SU-DHL-6 (cell line): ENCODE measurements around the gene DRC1.

ENCODE experiments used
- H2AFZ ChIP-seq: fragments of 200-600 bp; sonication (generic); 2 replicates; pipeline ENCODE4 v1.6.1; 2014; ENCODE audit warnings: low read depth, mild to moderate bottlenecking, moderate library complexity, mixed read lengths, antibody characterized with exemption, low read length; ENCODE audit not compliant: severe bottlenecking
- H3F3A ChIP-seq: fragments of 200-600 bp; shearing (Covaris generic); 2 replicates; pipeline ENCODE4 v1.6.0; 2016; ENCODE audit warnings: antibody characterized with exemption, mild to moderate bottlenecking; ENCODE audit not compliant: insufficient read depth
- H3K27ac ChIP-seq: fragments of 200-600 bp; sonication (generic); 2 replicates; pipeline ENCODE4 v1.5.1; 2016; ENCODE audit warnings: low read depth, mild to moderate bottlenecking, low read length, moderate library complexity, mixed read lengths
- H3K27me3 ChIP-seq: fragments of 200-600 bp; sonication (generic), shearing (Covaris generic); 2 replicates; pipeline ENCODE4 v1.6.0; 2014; ENCODE audit warnings: mild to moderate bottlenecking, low read length
- H3K36me3 ChIP-seq: fragments of 200-600 bp; sonication (generic); 2 replicates; pipeline ENCODE4 v1.6.1; 2014; ENCODE audit warnings: mild to moderate bottlenecking, low read length, mixed read lengths
- H3K4me2 ChIP-seq: fragments of 300-600, 200-600 bp; shearing (Covaris generic), sonication (generic); 2 replicates; pipeline ENCODE4 v1.6.0; 2014; ENCODE audit warnings: low read length, low read depth, mild to moderate bottlenecking; ENCODE audit not compliant: poor library complexity, severe bottlenecking
- H3K4me3 ChIP-seq: fragments of 200-600 bp; sonication (generic); 2 replicates; pipeline ENCODE4 v1.5.1; 2014; ENCODE audit warnings: antibody characterized with exemption, low read length, mild to moderate bottlenecking, mixed read lengths; ENCODE audit not compliant: insufficient read depth, poor library complexity, severe bottlenecking
- H3K79me2 ChIP-seq: fragments of 200-600 bp; sonication (generic); 2 replicates; pipeline ENCODE4 v1.6.1; 2014; ENCODE audit warnings: mild to moderate bottlenecking, low read length, moderate library complexity; ENCODE audit not compliant: insufficient read depth
- H3K9ac ChIP-seq: fragments of 200-600 bp; sonication (generic); 2 replicates; pipeline ENCODE4 v1.7.0; 2014; ENCODE audit warnings: mild to moderate bottlenecking, low read length
- H3K9me2 ChIP-seq: fragments of 200-600 bp; sonication (generic); replicated peaks from 2 replicates; pipeline ENCODE4 v1.6.1; 2014; ENCODE audit warnings: low read length; ENCODE audit not compliant: insufficient read depth
- H3K9me3 ChIP-seq: fragments of 200-600 bp; sonication (generic); 2 replicates; pipeline ENCODE4 v1.6.1; 2014; ENCODE audit warnings: low read length, mixed read lengths; ENCODE audit not compliant: insufficient read depth
- H4K20me1 ChIP-seq: fragments of 200-600 bp; sonication (generic); 2 replicates; pipeline ENCODE4 v1.6.1; 2014; ENCODE audit warnings: low read depth, mild to moderate bottlenecking, antibody characterized with exemption, low read length, moderate library complexity, mixed read lengths
- CTCF ChIP-seq: fragments of 200-600 bp; sonication (generic); IDR thresholded peaks from one replicate; pipeline ENCODE4 v1.5.1; 2017; ENCODE audit warnings: antibody characterized with exemption, mild to moderate bottlenecking, low read length, moderate library complexity; ENCODE audit not compliant: insufficient read depth, poor library complexity, severe bottlenecking
- EZH2phosphoT487 ChIP-seq: fragments of 200-600 bp; sonication (generic), shearing (Covaris generic); conservative IDR thresholded peaks from 2 replicates; pipeline ENCODE4 v1.6.1; 2018; ENCODE audit warnings: mild to moderate bottlenecking, antibody characterized with exemption, low read length, moderate library complexity, mixed read lengths

Gene DRC1

DNA sequence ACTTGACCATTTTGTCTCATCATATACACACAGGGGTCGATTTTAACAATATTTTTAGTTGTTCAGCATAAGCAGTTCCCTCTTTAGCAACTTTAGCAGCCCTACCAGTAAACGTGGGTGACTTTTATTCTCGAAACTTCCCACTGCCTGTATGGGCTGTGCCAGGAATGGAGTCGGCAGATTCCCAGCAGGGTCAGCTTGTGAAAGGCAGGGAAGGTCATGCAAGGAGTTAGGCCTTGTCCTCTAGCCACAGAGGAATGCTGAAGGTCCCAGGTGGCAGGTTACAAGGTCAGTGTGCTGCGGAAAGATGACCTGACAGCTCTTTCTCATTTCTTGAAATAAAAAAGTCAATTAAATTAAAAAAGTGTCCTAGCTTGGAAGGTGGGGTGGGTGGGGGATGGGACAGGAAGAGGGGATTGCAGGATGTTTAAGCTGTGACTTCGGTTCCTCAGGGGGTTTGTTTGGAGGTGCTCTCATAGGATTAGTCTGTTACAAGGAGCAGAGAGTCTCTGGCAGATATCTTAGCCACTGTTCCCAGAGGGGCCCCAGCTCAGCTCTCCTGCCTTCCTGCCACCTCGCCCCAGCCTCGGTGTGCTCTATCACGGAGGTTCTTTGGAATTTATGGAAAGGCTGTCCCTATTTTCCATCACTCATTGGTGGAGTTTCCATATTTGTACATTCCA, 21.4 kb downstream of the DRC1 start:
- H4K20me1 ChIP-seq: no peaks in the 10 kb centered on the region
- H3K27ac ChIP-seq: no peak overlapping the region
- H3K9me2 ChIP-seq: no peaks in the 10 kb centered on the region
- no peak for TF ChIP-seq EZH2phosphoT487
- no peak for TF ChIP-seq CTCF
- no peaks in the 10 kb centered on the region for H3K79me2 ChIP-seq
- H3K4me2 ChIP-seq: no peak overlapping the region
- H3K4me3 ChIP-seq: no peak overlapping the region
- H3K9me3 ChIP-seq: no peaks in the 10 kb centered on the region
- H3K36me3 ChIP-seq: no peaks in the 10 kb centered on the region
- H3K27me3 ChIP-seq: no peaks in the 10 kb centered on the region
- H3K9ac ChIP-seq: no peak overlapping the region
- H3F3A ChIP-seq: no peaks in the 10 kb centered on the region
- H2AFZ ChIP-seq: no peak overlapping the region

GRCh38 chr2:26423750-26424149, 22.0 kb downstream of the DRC1 start:
- H3K9me2 ChIP-seq: no peaks in the 10 kb centered on the region
- no peak overlapping the region for H3K4me3 ChIP-seq
- H2AFZ ChIP-seq: no peak overlapping the region
- no peaks in the 10 kb centered on the region for H3K27me3 ChIP-seq
- no peaks in the 10 kb centered on the region for H3K9me3 ChIP-seq
- H3K4me2 ChIP-seq: no peak overlapping the region
- H3K9ac ChIP-seq: no peak overlapping the region
- no peaks in the 10 kb centered on the region for H3K79me2 ChIP-seq
- TF ChIP-seq EZH2phosphoT487 (no peak), CTCF (no peak)
- H3K36me3 ChIP-seq: no peaks in the 10 kb centered on the region
- no peaks in the 10 kb centered on the region for H4K20me1 ChIP-seq
- no peak overlapping the region for H3K27ac ChIP-seq
- H3F3A ChIP-seq: no peaks in the 10 kb centered on the region

DNA sequence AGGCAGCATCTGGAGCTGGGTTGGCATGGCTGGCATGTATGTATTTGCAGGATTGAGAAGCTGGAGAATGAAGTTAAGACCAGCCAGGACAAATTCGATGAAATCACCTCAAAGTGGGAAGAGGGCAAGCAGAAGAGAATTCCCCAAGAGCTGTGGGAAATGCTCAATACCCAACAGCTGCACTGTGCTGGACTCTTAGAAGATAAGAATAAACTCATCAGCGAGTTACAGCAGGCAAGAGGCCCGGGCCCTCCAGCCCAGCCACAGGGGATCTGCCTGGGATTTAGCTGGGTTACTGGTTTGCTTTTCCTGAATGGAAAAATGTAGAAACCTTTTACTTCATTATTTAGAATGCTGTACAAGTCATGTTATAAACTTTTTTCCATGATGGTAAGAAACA, 22.5 kb downstream of the DRC1 start:
- Histone ChIP-seq H3K79me2 (no peaks in the 10 kb centered on the region), H2AFZ (no peak overlapping the region), H3K4me3 (no peak overlapping the region), H3K9me2 (no peaks in the 10 kb centered on the region), H3K4me2 (no peak overlapping the region), H3K36me3 (no peaks in the 10 kb centered on the region), H3K27me3 (no peaks in the 10 kb centered on the region), H3K9me3 (no peaks in the 10 kb centered on the region), H3F3A (no peaks in the 10 kb centered on the region), H3K9ac (no peak overlapping the region), H4K20me1 (no peaks in the 10 kb centered on the region), H3K27ac (no peak overlapping the region)
- TF ChIP-seq EZH2phosphoT487: no peak
- no peak for TF ChIP-seq CTCF
